Measurements from ENCODE around the gene RGS13.

- TF ChIP-seq CTCF (IDR thresholded peaks at IDR 0.05) (no peak), POLR2A (IDR thresholded peaks at IDR 0.05) (no peak)
Observed at GRCh38 chr1:192587386-192588266, 48.3 kb upstream of the RGS13 start.
